ENCODE measurements around the gene PROCA1. TPM values are rescaled to one million over a fixed set of nuclear protein-coding genes. Genes with fewer than 3 reads are reported as not detected.

Gene PROCA1
- polyA plus RNA-seq, 1 experiment: 0.71 TPM

GRCh38 chr17:28746611-28747050 lies 34.9 kb upstream of the PROCA1 start:
- Histone ChIP-seq H3K4me3 (ENCODE audit: low read depth, low read length) (no peak overlapping the region), H3K27me3 (ENCODE audit: control insufficient read depth, insufficient read depth, low read length) (no peaks in the 10 kb centered on the region), H3K36me3 (ENCODE audit: control insufficient read depth, insufficient read depth, low read length) (peaks cover 35% of the 10 kb centered on the region)
- DNase-seq (ENCODE audit: low read depth): no peak
- CTCF ChIA-PET: interaction anchor here (11.0 to 18.7 kb wide), 2 partner anchors 16 to 18 kb away, joined by 95 to 416 read pairs; partner anchors contain the start of genes NEK8 and TLCD1
- POLR2A ChIA-PET: interaction anchor here (0.7 kb wide), 1 partner anchor 34 kb away, joined by 4 read pairs; no protein-coding TSS in a partner anchor
- no peak for TF ChIP-seq CTCF (IDR thresholded peaks at IDR 0.05; ENCODE audit: insufficient read depth, low read depth, low read length)

- CTCF ChIA-PET: interaction anchor here (0.8 to 18.7 kb wide), 4 partner anchors 11 to 207 kb away, joined by 3 to 416 read pairs (median 49); partner anchors contain the start of genes NEK8 and TLCD1
- POLR2A ChIA-PET: interaction anchor here (0.7 to 0.9 kb wide), 2 partner anchors 17 to 33 kb away, joined by 3 to 4 read pairs; partner anchors contain the start of gene NEK8
These were observed 34.2 kb upstream of the PROCA1 start for GRCh38 chr17:28745786-28746411.

GRCh38 chr17:28744972-28745785 lies 33.5 kb upstream of the PROCA1 start:
- POLR2A ChIA-PET: interaction anchor here (0.9 kb wide), 1 partner anchor 16 kb away, joined by 3 read pairs; the partner anchor contains the start of gene NEK8
- Histone ChIP-seq H3K36me3 (ENCODE audit: control insufficient read depth, insufficient read depth, low read length) (peaks cover 24% of the 10 kb centered on the region), H3K27me3 (ENCODE audit: control insufficient read depth, insufficient read depth, low read length) (no peaks in the 10 kb centered on the region), H3K4me3 (ENCODE audit: low read depth, low read length) (peak overlapping the region; percentile 86)
- DNase-seq (ENCODE audit: low read depth): no peak
- TF ChIP-seq CTCF (IDR thresholded peaks at IDR 0.05; ENCODE audit: insufficient read depth, low read depth, low read length): no peak
- CTCF ChIA-PET: interaction anchor here (0.8 to 18.7 kb wide), 4 partner anchors 12 to 208 kb away, joined by 3 to 416 read pairs (median 49); partner anchors contain the start of genes NEK8 and TLCD1

More at GRCh38 chr17:28745786-28746411, 34.2 kb upstream of the PROCA1 start:
- TF ChIP-seq CTCF (IDR thresholded peaks at IDR 0.05; ENCODE audit: insufficient read depth, low read depth, low read length): no peak
- no peaks in the 10 kb centered on the region for H3K27me3 ChIP-seq (ENCODE audit: control insufficient read depth, insufficient read depth, low read length)
- no peak for DNase-seq (ENCODE audit: low read depth)
- H3K36me3 ChIP-seq (ENCODE audit: control insufficient read depth, insufficient read depth, low read length): peaks cover 31% of the 10 kb centered on the region
- peak overlapping the region; percentile 86 for H3K4me3 ChIP-seq (ENCODE audit: low read depth, low read length)

GRCh38 chr17:28744104-28744971 lies 32.6 kb upstream of the PROCA1 start:
- Histone ChIP-seq H3K36me3 (ENCODE audit: control insufficient read depth, insufficient read depth, low read length) (peaks cover 20% of the 10 kb centered on the region), H3K4me3 (ENCODE audit: low read depth, low read length) (peak overlapping the region; percentile 86), H3K27me3 (ENCODE audit: control insufficient read depth, insufficient read depth, low read length) (no peaks in the 10 kb centered on the region)
- POLR2A ChIA-PET: no interaction called here
- TF ChIP-seq CTCF (IDR thresholded peaks at IDR 0.05; ENCODE audit: insufficient read depth, low read depth, low read length): no peak
- no peak for DNase-seq (ENCODE audit: low read depth)
- CTCF ChIA-PET: interaction anchor here (0.9 to 18.7 kb wide), 4 partner anchors 15 to 436 kb away, joined by 3 to 416 read pairs (median 49); partner anchors contain the start of genes MYO18A, NEK8 and TLCD1

Measured in BJ (cell line).